ENCODE data around the gene BSCL2. TPM values are rescaled to one million over a fixed set of nuclear protein-coding genes. Genes with fewer than 3 reads are reported as not detected.

The BSCL2 gene
- total and polyA plus RNA-seq, 4 donors: 15.1 to 40.0 (median 28.7) TPM

DNA sequence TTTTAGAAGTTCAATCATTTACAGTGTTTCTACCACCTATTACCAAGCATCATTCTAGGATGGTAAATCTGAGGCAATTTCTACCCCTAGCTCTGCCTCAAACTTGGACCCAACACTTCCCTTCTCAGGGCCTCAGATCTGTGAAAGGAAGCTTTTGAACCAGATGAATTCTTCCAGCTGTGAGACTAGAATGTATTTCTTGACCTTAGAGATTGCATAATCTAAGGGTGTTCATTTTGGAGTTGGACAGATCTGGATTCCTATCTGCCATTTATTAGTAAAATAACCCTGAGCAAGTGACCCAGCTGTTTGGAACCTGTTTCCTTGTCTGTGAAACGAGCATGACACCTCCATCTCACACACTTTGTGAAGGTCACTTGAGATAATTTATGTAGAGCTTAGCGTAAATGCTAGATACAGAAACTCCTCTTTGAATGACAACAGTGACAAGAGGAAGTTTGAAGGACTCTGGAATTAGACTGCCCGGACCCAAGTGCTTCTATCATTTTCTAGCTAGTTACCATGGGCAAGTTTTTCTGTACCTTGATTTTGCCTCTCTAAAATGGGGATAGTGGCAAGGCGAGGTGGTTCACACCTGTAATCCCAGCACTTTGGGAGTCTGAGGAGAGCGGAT, 50.3 kb downstream of the BSCL2 start:
- peaks cover 0 to 9% (median 8%) of the 10 kb centered on the region in 4 donors for H3K4me1 ChIP-seq (ENCODE audit: control insufficient read depth in 4 of 4, insufficient read depth in 4 of 4, low read length in 3 of 4)
- H3K36me3 ChIP-seq (ENCODE audit: control insufficient read depth in 4 of 4, insufficient read depth in 3 of 4, low read depth in 1 of 4, low read length in 3 of 4): no peaks in the 10 kb centered on the region
- no peak overlapping the region for H3K9ac ChIP-seq (ENCODE audit: low read depth in 1 of 2, low read length in 2 of 2)
- H3K27ac ChIP-seq (ENCODE audit: low read depth in 1 of 2, low read length in 2 of 2): no peak overlapping the region
- no peak for DNase-seq (ENCODE audit: low spot score)
- no peak overlapping the region for H3K4me3 ChIP-seq (ENCODE audit: low read depth in 1 of 3, low read length in 3 of 3)
- no peaks in the 10 kb centered on the region for H3K27me3 ChIP-seq (ENCODE audit: control insufficient read depth in 4 of 4, insufficient read depth in 4 of 4, low read length in 3 of 4)
- no peak for TF ChIP-seq RAD21 (IDR thresholded peaks at IDR 0.05)
- TF ChIP-seq, protein P1, sequence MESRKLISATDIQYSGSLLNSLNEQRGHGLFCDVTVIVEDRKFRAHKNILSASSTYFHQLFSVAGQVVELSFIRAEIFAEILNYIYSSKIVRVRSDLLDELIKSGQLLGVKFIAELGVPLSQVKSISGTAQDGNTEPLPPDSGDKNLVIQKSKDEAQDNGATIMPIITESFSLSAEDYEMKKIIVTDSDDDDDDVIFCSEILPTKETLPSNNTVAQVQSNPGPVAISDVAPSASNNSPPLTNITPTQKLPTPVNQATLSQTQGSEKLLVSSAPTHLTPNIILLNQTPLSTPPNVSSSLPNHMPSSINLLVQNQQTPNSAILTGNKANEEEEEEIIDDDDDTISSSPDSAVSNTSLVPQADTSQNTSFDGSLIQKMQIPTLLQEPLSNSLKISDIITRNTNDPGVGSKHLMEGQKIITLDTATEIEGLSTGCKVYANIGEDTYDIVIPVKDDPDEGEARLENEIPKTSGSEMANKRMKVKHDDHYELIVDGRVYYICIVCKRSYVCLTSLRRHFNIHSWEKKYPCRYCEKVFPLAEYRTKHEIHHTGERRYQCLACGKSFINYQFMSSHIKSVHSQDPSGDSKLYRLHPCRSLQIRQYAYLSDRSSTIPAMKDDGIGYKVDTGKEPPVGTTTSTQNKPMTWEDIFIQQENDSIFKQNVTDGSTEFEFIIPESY (IDR thresholded peaks at IDR 0.05): no peak
- no peak for TF ChIP-seq HNF4A (conservative IDR thresholded peaks at IDR 0.05)
- no peak for TF ChIP-seq NR2F2 (IDR thresholded peaks at IDR 0.05)
- TF ChIP-seq TAF1 (conservative IDR thresholded peaks at IDR 0.05): no peak
- TF ChIP-seq GABPA (IDR thresholded peaks at IDR 0.05 in 1 of 2, conservative IDR thresholded peaks at IDR 0.05 in 1 of 2): no peak
- TF ChIP-seq RXRA (IDR thresholded peaks at IDR 0.05): no peak
- TF ChIP-seq, protein P2, sequence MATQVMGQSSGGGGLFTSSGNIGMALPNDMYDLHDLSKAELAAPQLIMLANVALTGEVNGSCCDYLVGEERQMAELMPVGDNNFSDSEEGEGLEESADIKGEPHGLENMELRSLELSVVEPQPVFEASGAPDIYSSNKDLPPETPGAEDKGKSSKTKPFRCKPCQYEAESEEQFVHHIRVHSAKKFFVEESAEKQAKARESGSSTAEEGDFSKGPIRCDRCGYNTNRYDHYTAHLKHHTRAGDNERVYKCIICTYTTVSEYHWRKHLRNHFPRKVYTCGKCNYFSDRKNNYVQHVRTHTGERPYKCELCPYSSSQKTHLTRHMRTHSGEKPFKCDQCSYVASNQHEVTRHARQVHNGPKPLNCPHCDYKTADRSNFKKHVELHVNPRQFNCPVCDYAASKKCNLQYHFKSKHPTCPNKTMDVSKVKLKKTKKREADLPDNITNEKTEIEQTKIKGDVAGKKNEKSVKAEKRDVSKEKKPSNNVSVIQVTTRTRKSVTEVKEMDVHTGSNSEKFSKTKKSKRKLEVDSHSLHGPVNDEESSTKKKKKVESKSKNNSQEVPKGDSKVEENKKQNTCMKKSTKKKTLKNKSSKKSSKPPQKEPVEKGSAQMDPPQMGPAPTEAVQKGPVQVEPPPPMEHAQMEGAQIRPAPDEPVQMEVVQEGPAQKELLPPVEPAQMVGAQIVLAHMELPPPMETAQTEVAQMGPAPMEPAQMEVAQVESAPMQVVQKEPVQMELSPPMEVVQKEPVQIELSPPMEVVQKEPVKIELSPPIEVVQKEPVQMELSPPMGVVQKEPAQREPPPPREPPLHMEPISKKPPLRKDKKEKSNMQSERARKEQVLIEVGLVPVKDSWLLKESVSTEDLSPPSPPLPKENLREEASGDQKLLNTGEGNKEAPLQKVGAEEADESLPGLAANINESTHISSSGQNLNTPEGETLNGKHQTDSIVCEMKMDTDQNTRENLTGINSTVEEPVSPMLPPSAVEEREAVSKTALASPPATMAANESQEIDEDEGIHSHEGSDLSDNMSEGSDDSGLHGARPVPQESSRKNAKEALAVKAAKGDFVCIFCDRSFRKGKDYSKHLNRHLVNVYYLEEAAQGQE (IDR thresholded peaks at IDR 0.05): no peak
- no peak for TF ChIP-seq YY1 (IDR thresholded peaks at IDR 0.05)
- TF ChIP-seq, protein P3, sequence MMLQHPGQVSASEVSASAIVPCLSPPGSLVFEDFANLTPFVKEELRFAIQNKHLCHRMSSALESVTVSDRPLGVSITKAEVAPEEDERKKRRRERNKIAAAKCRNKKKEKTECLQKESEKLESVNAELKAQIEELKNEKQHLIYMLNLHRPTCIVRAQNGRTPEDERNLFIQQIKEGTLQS (IDR thresholded peaks at IDR 0.05): no peak
- no peak for TF ChIP-seq SP1 (IDR thresholded peaks at IDR 0.05)
- WGBS: 76% methylated on average over 5 of the region's 5 CpGs
- no peaks in the 10 kb centered on the region for H3K9me3 ChIP-seq (ENCODE audit: control insufficient read depth in 4 of 4, low read length in 3 of 4)

DNA sequence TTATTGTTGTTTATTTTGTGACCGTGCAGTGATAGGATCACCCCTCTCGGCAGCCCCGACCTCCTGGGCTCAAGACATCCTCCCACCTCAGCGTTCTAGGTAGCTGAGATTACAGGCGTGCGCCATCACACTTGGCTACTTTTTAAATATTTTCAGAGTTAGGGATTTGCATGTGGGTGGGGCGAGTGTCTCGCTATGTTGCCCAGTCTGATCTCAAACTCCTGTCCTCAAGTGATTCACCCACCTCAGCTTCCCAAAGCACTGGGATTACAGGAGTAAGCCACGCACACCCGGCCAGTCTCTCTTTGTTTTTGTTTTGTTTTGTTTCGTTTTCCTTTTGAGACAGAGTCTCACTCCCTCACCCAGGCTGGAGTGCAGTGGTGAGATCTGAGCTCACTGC, 52.9 kb downstream of the BSCL2 start:
- TF ChIP-seq NR2F2 (IDR thresholded peaks at IDR 0.05) (no peak), TAF1 (conservative IDR thresholded peaks at IDR 0.05) (no peak), EGR1 (IDR thresholded peaks at IDR 0.05; ENCODE audit: low read depth in 2 of 2) (no peak), GABPA (IDR thresholded peaks at IDR 0.05 in 1 of 2, conservative IDR thresholded peaks at IDR 0.05 in 1 of 2) (no peak)
- Histone ChIP-seq H3K9ac (ENCODE audit: low read depth in 1 of 2, low read length in 2 of 2) (no peak overlapping the region), H3K4me3 (ENCODE audit: low read depth in 1 of 3, low read length in 3 of 3) (no peak overlapping the region), H3K36me3 (ENCODE audit: control insufficient read depth in 4 of 4, insufficient read depth in 3 of 4, low read depth in 1 of 4, low read length in 3 of 4) (peaks cover 0 to 6% (median 3%) of the 10 kb centered on the region in 4 donors), H3K4me1 (ENCODE audit: control insufficient read depth in 4 of 4, insufficient read depth in 4 of 4, low read length in 3 of 4) (peaks cover 2 to 16% (median 12%) of the 10 kb centered on the region in 4 donors), H3K27me3 (ENCODE audit: control insufficient read depth in 4 of 4, insufficient read depth in 4 of 4, low read length in 3 of 4) (no peaks in the 10 kb centered on the region), H3K27ac (ENCODE audit: low read depth in 1 of 2, low read length in 2 of 2) (no peak overlapping the region), H3K9me3 (ENCODE audit: control insufficient read depth in 4 of 4, low read length in 3 of 4) (no peaks in the 10 kb centered on the region)
- 89% methylated on average over 11 of the region's 11 CpGs for WGBS
- no peak for DNase-seq (ENCODE audit: low spot score)

Measured in liver (tissue), 9 donors.